ENCODE data around the gene HNRNPH3. TPM values are rescaled to one million over a fixed set of nuclear protein-coding genes. Genes with fewer than 3 reads are reported as not detected.
"Not testable (repeated sequence)": the region's sequence is repeated elsewhere in the genome, so short reads cannot be mapped to it uniquely, and the experiment has no call there.

HNRNPH3 gene
- total and polyA plus RNA-seq, 10 donors: 43.2 to 142 (median 101) TPM

GRCh38 chr10:68310531-68310930 is 21.3 kb upstream of the HNRNPH3 start:
- no peaks in the 10 kb centered on the region for H3K36me3 ChIP-seq
- no peak overlapping the region for H3K4me3 ChIP-seq
- no peak for DNase-seq
- TF ChIP-seq CTCF (IDR thresholded peaks at IDR 0.05 in 8 of 11, conservative IDR thresholded peaks at IDR 0.05 in 3 of 11) (no peak), POLR2A (IDR thresholded peaks at IDR 0.05) (no peak), POLR2AphosphoS5 (IDR thresholded peaks at IDR 0.05) (no peak)
- peaks cover 0 to 8% (median 0%) of the 10 kb centered on the region in 6 donors for H3K4me1 ChIP-seq
- intact Hi-C loops (cut with DNase I; ENCODE audit: low total_unique reads): no loop called here
- no peaks in the 10 kb centered on the region for H3K27me3 ChIP-seq (replicated peaks in 1 of 7)
- H3K9me3 ChIP-seq: peaks cover 0 to 2% (median 0%) of the 10 kb centered on the region in 8 donors
- H3K27ac ChIP-seq: no peak overlapping the region

GRCh38 chr10:68314930-68315329 is 16.9 kb upstream of the HNRNPH3 start:
- intact Hi-C loops (cut with DNase I; ENCODE audit: low total_unique reads); H3K27me3 ChIP-seq (replicated peaks in 1 of 7); DNase-seq; H3K36me3 ChIP-seq; H3K27ac ChIP-seq; H3K4me3 ChIP-seq; H3K4me1 ChIP-seq: not testable (repeated sequence)
- H3K9me3 ChIP-seq: peaks cover 7 to 27% (median 21%) of the 10 kb centered on the region in 8 donors
- WGBS, 5 donors: 91 to 99% (median 97%) methylated on average over 6 of the region's 6 CpGs

- intact Hi-C loops (cut with DNase I; ENCODE audit: low total_unique reads): no loop called here
- WGBS, 5 donors: 84 to 97% (median 88%) methylated on average over 1 of the region's 1 CpG
- Histone ChIP-seq H3K4me3 (no peak overlapping the region), H3K27ac (no peak overlapping the region), H3K9me3 (peaks cover 7 to 27% (median 21%) of the 10 kb centered on the region in 8 donors), H3K27me3 (replicated peaks in 1 of 7) (no peaks in the 10 kb centered on the region), H3K4me1 (peaks cover 0 to 8% (median 0%) of the 10 kb centered on the region in 6 donors), H3K36me3 (no peaks in the 10 kb centered on the region)
- TF ChIP-seq CTCF (IDR thresholded peaks at IDR 0.05 in 8 of 11, conservative IDR thresholded peaks at IDR 0.05 in 3 of 11): no peak
- TF ChIP-seq POLR2A (IDR thresholded peaks at IDR 0.05): no peak
- no peak for TF ChIP-seq POLR2AphosphoS5 (IDR thresholded peaks at IDR 0.05)
- no peak for DNase-seq
Measured at GRCh38 chr10:68315582-68315981, 16.3 kb upstream of the HNRNPH3 start.

DNA sequence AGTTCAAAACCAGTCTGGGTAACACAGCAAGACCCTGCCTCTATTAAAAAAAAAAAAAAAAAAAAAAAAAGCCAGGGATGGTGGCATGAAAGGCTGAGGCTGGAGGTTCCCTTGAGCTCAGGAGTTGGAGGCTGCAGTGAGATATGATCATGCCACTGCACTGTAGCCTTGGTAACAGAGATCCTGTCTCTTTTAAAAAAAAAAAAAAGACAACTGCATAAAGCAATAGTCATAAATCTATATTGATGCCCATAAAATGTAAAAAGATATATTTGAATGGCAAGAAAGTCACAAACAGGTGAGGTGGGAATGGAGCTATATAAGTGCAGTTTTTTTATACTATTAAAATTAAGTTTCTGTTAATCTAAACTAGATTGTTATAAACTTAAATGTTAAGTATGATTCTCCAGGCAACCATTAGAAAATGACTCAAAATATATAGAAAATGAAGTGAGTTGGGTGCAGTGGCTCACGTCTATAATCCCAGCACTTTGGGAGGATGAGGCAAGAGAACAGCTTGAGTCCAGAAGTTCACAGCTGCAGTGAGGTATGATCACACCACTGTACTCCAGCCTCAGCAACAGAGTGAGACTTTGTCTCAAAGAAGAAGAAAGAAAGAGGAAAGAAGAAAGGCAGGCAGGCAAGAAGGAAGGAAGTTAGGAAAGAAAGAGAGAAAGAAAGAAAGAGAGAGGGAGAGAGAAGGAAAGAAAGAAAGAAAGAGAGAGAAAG is 13.4 kb upstream of the HNRNPH3 start:
- Histone ChIP-seq H3K27me3 (replicated peaks in 1 of 7) (no peaks in the 10 kb centered on the region), H3K27ac (no peak overlapping the region), H3K9me3 (peaks cover 7 to 27% (median 21%) of the 10 kb centered on the region in 8 donors), H3K36me3 (no peaks in the 10 kb centered on the region), H3K4me1 (peaks cover 0 to 8% (median 0%) of the 10 kb centered on the region in 6 donors), H3K4me3 (no peak overlapping the region)
- intact Hi-C loops (cut with DNase I; ENCODE audit: low total_unique reads): no loop called here
- TF ChIP-seq POLR2A (IDR thresholded peaks at IDR 0.05): no peak
- no peak for TF ChIP-seq POLR2AphosphoS5 (IDR thresholded peaks at IDR 0.05)
- no peak for TF ChIP-seq CTCF (IDR thresholded peaks at IDR 0.05 in 8 of 11, conservative IDR thresholded peaks at IDR 0.05 in 3 of 11)
- DNase-seq: no peak
- 63 to 96% (median 82%) methylated on average over 1 of the region's 1 CpG for WGBS, 5 donors

- WGBS, 5 donors: 88 to 95% (median 91%) methylated on average over 4 of the region's 4 CpGs
- intact Hi-C loops (cut with DNase I; ENCODE audit: low total_unique reads); DNase-seq; H3K4me3 ChIP-seq; H3K9me3 ChIP-seq; H3K36me3 ChIP-seq; H3K27ac ChIP-seq; H3K27me3 ChIP-seq (replicated peaks in 1 of 7): not testable (repeated sequence)
- H3K4me1 ChIP-seq: peaks cover 0 to 22% (median 14%) of the 10 kb centered on the region in 6 donors
Measured at GRCh38 chr10:68324396-68324795, 7.5 kb upstream of the HNRNPH3 start.

Data from spleen (tissue), 11 donors.